SK-N-SH treated with all-trans-retinoic acid at 6 μM for 48 hours (cell line): ENCODE measurements around the gene OSMR.

Experiments
- ATAC-seq: fragments of 200-7000 bp; cut with Tn5 transposase; 3 replicates; pipeline ENCODE4 v1.9.1; 2020; ENCODE audit warnings: mild to moderate bottlenecking, moderate library complexity
- CREB5 ChIP-seq: fragments of 250-450 bp; sonication (Bioruptor Pico); IDR thresholded peaks from 2 replicates; pipeline ENCODE4 v1.5.1; 2020; ENCODE audit warnings: low read depth, mild to moderate bottlenecking, moderate library complexity
- CSDC2 ChIP-seq: fragments of 250-450 bp; sonication (Bioruptor Pico); IDR thresholded peaks from 2 replicates; pipeline ENCODE4 v1.5.0; 2020; ENCODE audit warnings: mild to moderate bottlenecking, moderate library complexity
- CSRNP3 ChIP-seq: fragments of 250-450 bp; sonication (Bioruptor Pico); IDR thresholded peaks from 2 replicates; pipeline ENCODE4 v1.5.1; 2021; ENCODE audit warnings: mild to moderate bottlenecking, moderate library complexity
- ESRRG ChIP-seq: fragments of 250-450 bp; sonication (Bioruptor Pico); IDR thresholded peaks from 2 replicates; pipeline ENCODE4 v1.6.1; 2021; ENCODE audit warnings: mild to moderate bottlenecking
- GLIS3 ChIP-seq: fragments of 250-450 bp; sonication (Bioruptor Pico); IDR thresholded peaks from 2 replicates; pipeline ENCODE4 v1.5.0; 2020; ENCODE audit warnings: mild to moderate bottlenecking, moderate library complexity
- ISL1 ChIP-seq: fragments of 250-450 bp; sonication (Bioruptor Pico); IDR thresholded peaks from 2 replicates; pipeline ENCODE4 v2.1.2; 2022; ENCODE audit warnings: mild to moderate bottlenecking, moderate library complexity
- OSR1 ChIP-seq: fragments of 250-450 bp; sonication (Bioruptor Pico); IDR thresholded peaks from 2 replicates; pipeline ENCODE4 v1.8.0; 2022; ENCODE audit warnings: moderate library complexity, mild to moderate bottlenecking, inconsistent platforms
- PPARA ChIP-seq: fragments of 250-450 bp; sonication (Bioruptor Pico); IDR thresholded peaks from 2 replicates; pipeline ENCODE4 v1.5.0; 2020; ENCODE audit warnings: mild to moderate bottlenecking, borderline replicate concordance
- RARB ChIP-seq: fragments of 250-450 bp; sonication (Bioruptor Pico); IDR thresholded peaks from 2 replicates; pipeline ENCODE4 v1.8.0; 2021; ENCODE audit warnings: mild to moderate bottlenecking, moderate library complexity
- SNAI2 ChIP-seq: fragments of 250-450 bp; sonication (Bioruptor Pico); IDR thresholded peaks from 2 replicates; pipeline ENCODE4 v1.5.0; 2020; ENCODE audit warnings: mild to moderate bottlenecking, moderate library complexity
- TCF4 ChIP-seq: fragments of 250-450 bp; sonication (Bioruptor Pico); IDR thresholded peaks from 2 replicates; pipeline ENCODE4 v1.8.0; 2021; ENCODE audit warnings: mild to moderate bottlenecking, moderate library complexity, borderline replicate concordance
- TOX ChIP-seq: fragments of 250-450 bp; sonication (Bioruptor Pico); IDR thresholded peaks from 2 replicates; pipeline ENCODE4 v1.8.0; 2021; ENCODE audit warnings: mild to moderate bottlenecking, moderate library complexity, borderline replicate concordance
- ZC3H10 ChIP-seq: fragments of 250-450 bp; sonication (Bioruptor Pico); IDR thresholded peaks from 2 replicates; pipeline ENCODE4 v1.5.1; 2021; ENCODE audit warnings: mild to moderate bottlenecking, moderate library complexity
- ZFP3 ChIP-seq: fragments of 250-450 bp; sonication (Bioruptor Pico); IDR thresholded peaks from 2 replicates; pipeline ENCODE4 v1.5.0; 2020; ENCODE audit warnings: mild to moderate bottlenecking, moderate library complexity
- ZFP30 ChIP-seq: fragments of 450-650 bp; formaldehyde crosslinking; IDR thresholded peaks from 2 replicates; pipeline ENCODE4 v1.5.0; 2022; ENCODE audit warnings: mild to moderate bottlenecking, moderate library complexity
- ZNF565 ChIP-seq: fragments of 450-650 bp; formaldehyde crosslinking; conservative IDR thresholded peaks from 2 replicates; pipeline ENCODE4 v1.5.0; 2020; ENCODE audit warnings: low read depth, mild to moderate bottlenecking, moderate library complexity
- ZNF70 ChIP-seq: fragments of 450-650 bp; formaldehyde crosslinking; IDR thresholded peaks from 2 replicates; pipeline ENCODE4 v1.5.0; 2020; ENCODE audit warnings: mild to moderate bottlenecking, moderate library complexity
- ZNF8 ChIP-seq: fragments of 450-650 bp; formaldehyde crosslinking; IDR thresholded peaks from 2 replicates; pipeline ENCODE4 v1.5.0; 2020; ENCODE audit warnings: mild to moderate bottlenecking, moderate library complexity
- TF ChIP-seq, protein P1 (sequence below): fragments of 250-450 bp; sonication (Bioruptor Pico); IDR thresholded peaks from 2 replicates; pipeline ENCODE4 v1.5.0; 2020; ENCODE audit warnings: mild to moderate bottlenecking, moderate library complexity
- TF ChIP-seq, protein P2 (sequence below): fragments of 250-450 bp; sonication (Bioruptor Pico); IDR thresholded peaks from 2 replicates; pipeline ENCODE4 v1.8.0; 2021; ENCODE audit warnings: low read depth, mild to moderate bottlenecking, moderate library complexity, borderline replicate concordance

The OSMR gene

GRCh38 chr5:38931731-38932130, 85.9 kb downstream of the OSMR start:
- no peak for ATAC-seq
- TF ChIP-seq CSRNP3 (CRISPR knock-in tag) (no peak), ZFP3 (no peak), GLIS3 (CRISPR knock-in tag) (no peak), RARB (CRISPR knock-in tag) (no peak), PPARA (no peak), ZNF8 (CRISPR knock-in tag) (no peak), CSDC2 (CRISPR knock-in tag) (no peak), OSR1 (no peak), ZC3H10 (no peak), TCF4 (CRISPR knock-in tag) (no peak), TOX (CRISPR knock-in tag) (no peak), ISL1 (CRISPR knock-in tag) (no peak)
- TF ChIP-seq, all 23 proteins: peak for 0

GRCh38 chr5:38932854-38933408, 87.1 kb downstream of the OSMR start:
- no peak for ATAC-seq
- no peak for TF ChIP-seq PPARA
- TF ChIP-seq CSRNP3 (CRISPR knock-in tag), result no peak

DNA sequence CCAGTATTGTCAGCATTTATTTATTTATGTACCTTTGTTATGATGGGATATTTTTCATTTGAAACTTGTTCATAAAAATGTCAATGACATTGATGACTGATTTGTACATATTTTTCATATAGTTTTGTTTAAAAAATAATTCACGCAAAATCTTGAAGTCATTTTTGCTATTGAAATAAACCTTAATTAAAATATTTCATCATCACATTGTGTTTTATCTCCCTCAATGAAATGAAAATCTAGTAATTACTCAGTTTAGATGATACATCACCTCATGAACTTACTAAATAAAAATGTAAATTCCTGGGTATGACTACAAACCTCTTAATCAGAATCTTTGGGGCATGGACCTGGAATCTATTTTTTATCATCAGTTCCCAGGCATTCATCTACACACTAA, 89.6 kb downstream of the OSMR start:
- no peak for ATAC-seq
- no peak for TF ChIP-seq PPARA
- no peak for TF ChIP-seq ZC3H10
- TF ChIP-seq CSDC2 (CRISPR knock-in tag), result no peak
- TF ChIP-seq ZNF565 (CRISPR knock-in tag), result no peak
- TF ChIP-seq RARB (CRISPR knock-in tag), result no peak
- TF ChIP-seq TCF4 (CRISPR knock-in tag), result no peak
- no peak for TF ChIP-seq ESRRG
- no peak for TF ChIP-seq ISL1 (CRISPR knock-in tag)
- no peak for TF ChIP-seq ZFP30 (CRISPR knock-in tag)
- TF ChIP-seq ZFP3, result no peak
- TF ChIP-seq OSR1, result no peak
- TF ChIP-seq ZNF70 (CRISPR knock-in tag), result no peak
- TF ChIP-seq SNAI2 (CRISPR knock-in tag), result no peak
- no peak for TF ChIP-seq CSRNP3 (CRISPR knock-in tag)
- no peak for TF ChIP-seq CREB5 (CRISPR knock-in tag)
- no peak for TF ChIP-seq ZNF8 (CRISPR knock-in tag)
- TF ChIP-seq, protein P1, sequence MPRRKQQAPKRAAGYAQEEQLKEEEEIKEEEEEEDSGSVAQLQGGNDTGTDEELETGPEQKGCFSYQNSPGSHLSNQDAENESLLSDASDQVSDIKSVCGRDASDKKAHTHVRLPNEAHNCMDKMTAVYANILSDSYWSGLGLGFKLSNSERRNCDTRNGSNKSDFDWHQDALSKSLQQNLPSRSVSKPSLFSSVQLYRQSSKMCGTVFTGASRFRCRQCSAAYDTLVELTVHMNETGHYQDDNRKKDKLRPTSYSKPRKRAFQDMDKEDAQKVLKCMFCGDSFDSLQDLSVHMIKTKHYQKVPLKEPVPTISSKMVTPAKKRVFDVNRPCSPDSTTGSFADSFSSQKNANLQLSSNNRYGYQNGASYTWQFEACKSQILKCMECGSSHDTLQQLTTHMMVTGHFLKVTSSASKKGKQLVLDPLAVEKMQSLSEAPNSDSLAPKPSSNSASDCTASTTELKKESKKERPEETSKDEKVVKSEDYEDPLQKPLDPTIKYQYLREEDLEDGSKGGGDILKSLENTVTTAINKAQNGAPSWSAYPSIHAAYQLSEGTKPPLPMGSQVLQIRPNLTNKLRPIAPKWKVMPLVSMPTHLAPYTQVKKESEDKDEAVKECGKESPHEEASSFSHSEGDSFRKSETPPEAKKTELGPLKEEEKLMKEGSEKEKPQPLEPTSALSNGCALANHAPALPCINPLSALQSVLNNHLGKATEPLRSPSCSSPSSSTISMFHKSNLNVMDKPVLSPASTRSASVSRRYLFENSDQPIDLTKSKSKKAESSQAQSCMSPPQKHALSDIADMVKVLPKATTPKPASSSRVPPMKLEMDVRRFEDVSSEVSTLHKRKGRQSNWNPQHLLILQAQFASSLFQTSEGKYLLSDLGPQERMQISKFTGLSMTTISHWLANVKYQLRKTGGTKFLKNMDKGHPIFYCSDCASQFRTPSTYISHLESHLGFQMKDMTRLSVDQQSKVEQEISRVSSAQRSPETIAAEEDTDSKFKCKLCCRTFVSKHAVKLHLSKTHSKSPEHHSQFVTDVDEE, result no peak

- TF ChIP-seq, protein P2, sequence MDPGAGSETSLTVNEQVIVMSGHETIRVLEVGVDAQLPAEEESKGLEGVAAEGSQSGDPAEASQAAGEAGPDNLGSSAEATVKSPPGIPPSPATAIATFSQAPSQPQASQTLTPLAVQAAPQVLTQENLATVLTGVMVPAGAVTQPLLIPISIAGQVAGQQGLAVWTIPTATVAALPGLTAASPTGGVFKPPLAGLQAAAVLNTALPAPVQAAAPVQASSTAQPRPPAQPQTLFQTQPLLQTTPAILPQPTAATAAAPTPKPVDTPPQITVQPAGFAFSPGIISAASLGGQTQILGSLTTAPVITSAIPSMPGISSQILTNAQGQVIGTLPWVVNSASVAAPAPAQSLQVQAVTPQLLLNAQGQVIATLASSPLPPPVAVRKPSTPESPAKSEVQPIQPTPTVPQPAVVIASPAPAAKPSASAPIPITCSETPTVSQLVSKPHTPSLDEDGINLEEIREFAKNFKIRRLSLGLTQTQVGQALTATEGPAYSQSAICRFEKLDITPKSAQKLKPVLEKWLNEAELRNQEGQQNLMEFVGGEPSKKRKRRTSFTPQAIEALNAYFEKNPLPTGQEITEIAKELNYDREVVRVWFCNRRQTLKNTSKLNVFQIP (CRISPR knock-in tag), result no peak
- TF ChIP-seq ESRRG (no peak), ZNF565 (CRISPR knock-in tag) (no peak), ZFP30 (CRISPR knock-in tag) (no peak)
- TF ChIP-seq, all 23 proteins: peak for 0
- ATAC-seq, result no peak
Measured at GRCh38 chr5:38936269-38936668, 90.5 kb downstream of the OSMR start.
